ENCODE results near the gene ZKSCAN3.
"Not testable (repeated sequence)": the region's sequence is repeated elsewhere in the genome, so short reads cannot be mapped to it uniquely, and the experiment has no call there.

ZKSCAN3 gene

GRCh38 chr6:28371280-28371679 is 21.5 kb downstream of the ZKSCAN3 start:
- H3K4me3 ChIP-seq (ENCODE audit: low read depth, low read length) = no peak overlapping the region

GRCh38 chr6:28371706-28372451 is 22.1 kb downstream of the ZKSCAN3 start:
- no peak overlapping the region for H3K4me3 ChIP-seq (ENCODE audit: low read depth, low read length)

- no peak overlapping the region for H3K4me3 ChIP-seq (ENCODE audit: low read depth, low read length)
These were observed 24.2 kb downstream of the ZKSCAN3 start for GRCh38 chr6:28373925-28374324.

GRCh38 chr6:28377879-28378278 is 28.1 kb downstream of the ZKSCAN3 start:
- no peak overlapping the region for H3K4me3 ChIP-seq (ENCODE audit: low read depth, low read length)

GRCh38 chr6:28378644-28379043 is 28.9 kb downstream of the ZKSCAN3 start:
- H3K4me3 ChIP-seq (ENCODE audit: low read depth, low read length) = no peak overlapping the region

GRCh38 chr6:28380381-28380780 is 30.6 kb downstream of the ZKSCAN3 start:
- no peak overlapping the region for H3K4me3 ChIP-seq (ENCODE audit: low read depth, low read length)

- peak overlapping the region; percentile 56 for H3K4me3 ChIP-seq (ENCODE audit: low read depth, low read length)
These were observed 33.7 kb downstream of the ZKSCAN3 start for GRCh38 chr6:28383235-28384142.

GRCh38 chr6:28384143-28384533 is 34.4 kb downstream of the ZKSCAN3 start:
- no peak overlapping the region for H3K4me3 ChIP-seq (ENCODE audit: low read depth, low read length)

GRCh38 chr6:28390688-28391087 is 40.9 kb downstream of the ZKSCAN3 start:
- no peak overlapping the region for H3K4me3 ChIP-seq (ENCODE audit: low read depth, low read length)

- no peak overlapping the region for H3K4me3 ChIP-seq (ENCODE audit: low read depth, low read length)
These were observed 44.3 kb downstream of the ZKSCAN3 start for GRCh38 chr6:28393912-28394662.

GRCh38 chr6:28395918-28396317 is 46.2 kb downstream of the ZKSCAN3 start:
- no peak overlapping the region for H3K4me3 ChIP-seq (ENCODE audit: low read depth, low read length)

GRCh38 chr6:28399350-28400121 is 49.8 kb downstream of the ZKSCAN3 start, which contains the start of gene ZSCAN12:
Gene ZSCAN12 (minus strand): TSS chr6:28399747. CDS start chr6:28398405, 1,342 bp downstream.
- H3K4me3 ChIP-seq (ENCODE audit: low read depth, low read length) = peak within 1 kb of the TSS; percentile 96

GRCh38 chr6:28400122-28400451 is 50.3 kb downstream of the ZKSCAN3 start:
- H3K4me3 ChIP-seq (ENCODE audit: low read depth, low read length) = peak overlapping the region; percentile 96

GRCh38 chr6:28401172-28401571 is 51.4 kb downstream of the ZKSCAN3 start:
- no peak overlapping the region for H3K4me3 ChIP-seq (ENCODE audit: low read depth, low read length)

- no peak overlapping the region for H3K4me3 ChIP-seq (ENCODE audit: low read depth, low read length)
These were observed 52.5 kb downstream of the ZKSCAN3 start for GRCh38 chr6:28402197-28402596.

- H3K4me3 ChIP-seq (ENCODE audit: low read depth, low read length) = not testable (repeated sequence)
These were observed 54.2 kb downstream of the ZKSCAN3 start for GRCh38 chr6:28403923-28404322.

- H3K4me3 ChIP-seq (ENCODE audit: low read depth, low read length) = no peak overlapping the region
These were observed 57.7 kb downstream of the ZKSCAN3 start for GRCh38 chr6:28407401-28407800.

- no peak overlapping the region for H3K4me3 ChIP-seq (ENCODE audit: low read depth, low read length)
These were observed 58.5 kb downstream of the ZKSCAN3 start for GRCh38 chr6:28408076-28408802.

- no peak overlapping the region for H3K4me3 ChIP-seq (ENCODE audit: low read depth, low read length)
These were observed 61.0 kb downstream of the ZKSCAN3 start for GRCh38 chr6:28410767-28411166.

- no peak overlapping the region for H3K4me3 ChIP-seq (ENCODE audit: low read depth, low read length)
These were observed 63.9 kb downstream of the ZKSCAN3 start for GRCh38 chr6:28413681-28414080.

Data from iPS-11a (cell line).